ENCODE results near the gene SERPINA4. TPM values are rescaled to one million over a fixed set of nuclear protein-coding genes. Genes with fewer than 3 reads are reported as not detected.

The SERPINA4 gene
- total and polyA plus RNA-seq, 8 donors: 51.5 to 119 (median 64.4) TPM

- WGBS, 2 donors: 92 to 97% methylated on average over 4 of the region's 4 CpGs
- H3K4me3 ChIP-seq: peak overlapping the region in 2 of 4 donors; percentile 32 to 35
- H3K4me1 ChIP-seq: peaks cover 0 to 26% (median 14%) of the 10 kb centered on the region in 3 donors
- intact Hi-C loops (cut with DNase I): no loop called here
- no peak for DNase-seq
- no peaks in the 10 kb centered on the region for H3K27me3 ChIP-seq
- no peak for TF ChIP-seq CTCF (IDR thresholded peaks at IDR 0.05)
- no peaks in the 10 kb centered on the region for H3K36me3 ChIP-seq
- no peaks in the 10 kb centered on the region for H3K9me3 ChIP-seq
- H3K27ac ChIP-seq: peak overlapping the region in 2 of 4 donors; percentile 72 to 73
- ATAC-seq: no peak
- no peak for FAIRE-seq
These were observed 22.3 kb downstream of the SERPINA4 start for GRCh38 chr14:94583557-94583956.

GRCh38 chr14:94584591-94585280 is 23.5 kb downstream of the SERPINA4 start:
- WGBS, 2 donors: 78% methylated on average over 5 of the region's 5 CpGs
- H3K4me3 ChIP-seq: peak overlapping the region in 2 of 4 donors; percentile 3 to 4
- H3K27me3 ChIP-seq: no peaks in the 10 kb centered on the region
- DNase-seq: no peak
- no peak for TF ChIP-seq CTCF (IDR thresholded peaks at IDR 0.05)
- H3K9me3 ChIP-seq: no peaks in the 10 kb centered on the region
- FAIRE-seq: no peak
- intact Hi-C loops (cut with DNase I): no loop called here
- ATAC-seq: no peak
- H3K27ac ChIP-seq: no peak overlapping the region
- H3K4me1 ChIP-seq: peaks cover 0 to 26% (median 14%) of the 10 kb centered on the region in 3 donors
- H3K36me3 ChIP-seq: no peaks in the 10 kb centered on the region

GRCh38 chr14:94586635-94587034 is 25.4 kb downstream of the SERPINA4 start:
- intact Hi-C loops (cut with DNase I): no loop called here
- no peak overlapping the region for H3K27ac ChIP-seq
- TF ChIP-seq CTCF (IDR thresholded peaks at IDR 0.05): no peak
- H3K27me3 ChIP-seq: no peaks in the 10 kb centered on the region
- H3K4me1 ChIP-seq: peaks cover 0 to 16% (median 14%) of the 10 kb centered on the region in 3 donors
- no peaks in the 10 kb centered on the region for H3K9me3 ChIP-seq
- no peak overlapping the region for H3K4me3 ChIP-seq
- FAIRE-seq (no peak), DNase-seq (no peak), ATAC-seq (no peak)
- H3K36me3 ChIP-seq: peaks cover 0 to 5% (median 0%) of the 10 kb centered on the region in 3 donors
- WGBS, 2 donors: 79 to 88% methylated on average over 4 of the region's 4 CpGs

GRCh38 chr14:94588311-94588710 is 27.1 kb downstream of the SERPINA4 start:
- DNase-seq (no peak), ATAC-seq (no peak), FAIRE-seq (no peak)
- 79 to 85% methylated on average over 4 of the region's 4 CpGs for WGBS, 2 donors
- Histone ChIP-seq H3K36me3 (peaks cover 0 to 8% (median 0%) of the 10 kb centered on the region in 3 donors), H3K4me3 (no peak overlapping the region), H3K4me1 (peaks cover under 1 to 7% (median 5%) of the 10 kb centered on the region in 3 donors), H3K9me3 (no peaks in the 10 kb centered on the region), H3K27ac (no peak overlapping the region), H3K27me3 (no peaks in the 10 kb centered on the region)
- intact Hi-C loops (cut with DNase I): no loop called here
- no peak for TF ChIP-seq CTCF (IDR thresholded peaks at IDR 0.05)

GRCh38 chr14:94591073-94591472 is 29.8 kb downstream of the SERPINA4 start:
- no peak overlapping the region for H3K27ac ChIP-seq
- H3K27me3 ChIP-seq: no peaks in the 10 kb centered on the region
- DNase-seq (no peak), ATAC-seq (no peak), FAIRE-seq (no peak)
- intact Hi-C loops (cut with DNase I): no loop called here
- H3K36me3 ChIP-seq: peaks cover 0 to 8% (median 0%) of the 10 kb centered on the region in 3 donors
- no peak for TF ChIP-seq CTCF (IDR thresholded peaks at IDR 0.05)
- H3K4me1 ChIP-seq: peaks cover 8 to 20% (median 19%) of the 10 kb centered on the region in 3 donors
- H3K9me3 ChIP-seq: no peaks in the 10 kb centered on the region
- H3K4me3 ChIP-seq: no peak overlapping the region
